H9 (cell line): Measurements from ENCODE around the gene EDDM13. TPM values are rescaled to one million over a fixed set of nuclear protein-coding genes. Genes with fewer than 3 reads are reported as not detected.

Experiments used
- DNase-seq: peaks from one replicate; pipeline ENCODE4 v3.0.0-alpha.2; 2017
- H2AFZ ChIP-seq: one replicate; pipeline ENCODE4 v1.6.1; 2013; ENCODE audit warnings: mild to moderate bottlenecking, low read length, control low read depth, moderate library complexity
- H2AK5ac ChIP-seq: 2 replicates; pipeline ENCODE4 v1.6.1; 2013; ENCODE audit warnings: low read length, control low read depth, mixed read lengths; ENCODE audit not compliant: insufficient read length
- H2BK120ac ChIP-seq: one replicate; pipeline ENCODE4 v1.6.1; 2013; ENCODE audit warnings: low read depth, mild to moderate bottlenecking, low read length, control low read depth, inconsistent platforms; ENCODE audit not compliant: poor library complexity, severe bottlenecking
- H2BK12ac ChIP-seq: 2 replicates; pipeline ENCODE4 v1.6.1; 2013; ENCODE audit warnings: low read length, control low read depth, mixed read lengths, low read depth; ENCODE audit not compliant: insufficient read length
- H2BK15ac ChIP-seq: 2 replicates; pipeline ENCODE4 v1.6.1; 2013; ENCODE audit warnings: low read depth, low read length, control low read depth
- H2BK20ac ChIP-seq: one replicate; pipeline ENCODE4 v1.6.1; 2013; ENCODE audit warnings: low read depth, mild to moderate bottlenecking, low read length, control low read depth, inconsistent platforms; ENCODE audit not compliant: poor library complexity, severe bottlenecking
- H2BK5ac ChIP-seq: 2 replicates; pipeline ENCODE4 v1.6.1; 2013; ENCODE audit warnings: low read length, control low read depth, mixed read lengths; ENCODE audit not compliant: insufficient read length
- H3K14ac ChIP-seq: 2 replicates; pipeline ENCODE4 v1.6.1; 2013; ENCODE audit warnings: low read length, control low read depth; ENCODE audit not compliant: insufficient read depth
- H3K18ac ChIP-seq: 2 replicates; pipeline ENCODE4 v1.6.1; 2013; ENCODE audit warnings: low read depth, mild to moderate bottlenecking, mixed read lengths, low read length, control low read depth; ENCODE audit not compliant: insufficient read length
- H3K23ac ChIP-seq: 2 replicates; pipeline ENCODE4 v1.6.1; 2013; ENCODE audit warnings: low read length, control low read depth, mixed read lengths, low read depth; ENCODE audit not compliant: insufficient read length
- H3K23me2 ChIP-seq: 2 replicates; pipeline ENCODE4 v1.6.1; 2013; ENCODE audit warnings: low read depth, mild to moderate bottlenecking, mixed read lengths, low read length, control low read depth; ENCODE audit not compliant: insufficient read length, poor library complexity, severe bottlenecking
- H3K27ac ChIP-seq: 2 replicates; pipeline ENCODE4 v1.5.1; 2013; ENCODE audit warnings: low read length, control low read depth, mixed read lengths, low read depth; ENCODE audit not compliant: insufficient read length
- H3K27me3 ChIP-seq: 2 replicates; pipeline ENCODE4 v1.6.1; 2013; ENCODE audit warnings: low read length, control low read depth, inconsistent platforms; ENCODE audit not compliant: insufficient read depth
- H3K4ac ChIP-seq: 2 replicates; pipeline ENCODE4 v1.6.1; 2013; ENCODE audit warnings: low read depth, mild to moderate bottlenecking, control low read depth, inconsistent platforms, low read length, moderate library complexity
- H3K4me1 ChIP-seq: 2 replicates; pipeline ENCODE4 v1.6.1; 2013; ENCODE audit warnings: low read length, control low read depth, inconsistent platforms; ENCODE audit not compliant: insufficient read depth
- H3K4me2 ChIP-seq: 2 replicates; pipeline ENCODE4 v1.6.1; 2013; ENCODE audit warnings: low read length, control low read depth, mixed read lengths; ENCODE audit not compliant: insufficient read length, insufficient read depth
- H3K56ac ChIP-seq: 2 replicates; pipeline ENCODE4 v1.6.1; 2013; ENCODE audit warnings: low read depth, mild to moderate bottlenecking, mixed read lengths, low read length, control low read depth; ENCODE audit not compliant: insufficient read length
- H3K79me1 ChIP-seq: 2 replicates; pipeline ENCODE4 v1.6.1; 2013; ENCODE audit warnings: low read depth, mild to moderate bottlenecking, moderate library complexity, low read length, control low read depth, inconsistent platforms; ENCODE audit not compliant: insufficient read depth, poor library complexity, severe bottlenecking
- H3K79me2 ChIP-seq: 2 replicates; pipeline ENCODE4 v1.6.1; 2013; ENCODE audit warnings: low read length, control low read depth, inconsistent platforms; ENCODE audit not compliant: insufficient read depth
- H3K9ac ChIP-seq: 2 replicates; pipeline ENCODE4 v1.6.1; 2013; ENCODE audit warnings: low read length, control low read depth, mixed read lengths; ENCODE audit not compliant: insufficient read length; ENCODE audit errors: extremely low read depth
- H3K9me3 ChIP-seq: one replicate; pipeline ENCODE4 v1.6.1; 2013; ENCODE audit warnings: low read depth, low read length, inconsistent platforms; ENCODE audit not compliant: control insufficient read depth
- H3T11ph ChIP-seq: one replicate; pipeline ENCODE4 v1.6.1; 2013; ENCODE audit warnings: mild to moderate bottlenecking, low read length, control low read depth, inconsistent platforms
- H4K20me1 ChIP-seq: one replicate; pipeline ENCODE4 v1.6.1; 2013; ENCODE audit not compliant: control insufficient read depth, insufficient read length, insufficient read depth
- H4K5ac ChIP-seq: 2 replicates; pipeline ENCODE4 v1.6.1; 2013; ENCODE audit warnings: low read depth, mild to moderate bottlenecking, mixed read lengths, low read length, control low read depth; ENCODE audit not compliant: insufficient read length
- H4K8ac ChIP-seq: replicated peaks from 2 replicates; pipeline ENCODE4 v1.6.1; 2013; ENCODE audit warnings: low read length, control low read depth, mixed read lengths, low read depth; ENCODE audit not compliant: insufficient read length
- H4K91ac ChIP-seq: 2 replicates; pipeline ENCODE4 v1.6.1; 2013; ENCODE audit warnings: low read depth, mild to moderate bottlenecking, moderate library complexity, mixed read lengths, low read length, control low read depth; ENCODE audit not compliant: insufficient read length
- H3K27ac Mint-ChIP-seq, 3 experiments: 2 replicates in 2 of 3; 3 replicates in 1 of 3; pipeline ENCODE4 v1.8.0; 2020 to 2021; ENCODE audit warnings: mixed read lengths in 3 of 3, mild to moderate bottlenecking in 1 of 3, moderate library complexity in 1 of 3
- H3K27me3 Mint-ChIP-seq: 2 replicates; pipeline ENCODE4 v1.8.0; 2021; ENCODE audit warnings: low read depth, mild to moderate bottlenecking, moderate library complexity, mixed read lengths
- H3K36me3 Mint-ChIP-seq, 3 experiments: 2 replicates in 2 of 3; 3 replicates in 1 of 3; pipeline ENCODE4 v1.8.0; 2020 to 2021; ENCODE audit warnings: low read depth in 3 of 3, mixed read lengths in 3 of 3; ENCODE audit not compliant: insufficient read depth in 1 of 3
- H3K4me1 Mint-ChIP-seq, 2 experiments: 2 replicates each; pipeline ENCODE4 v1.8.0; 2020; ENCODE audit warnings: mixed read lengths in 2 of 2
- H3K4me3 Mint-ChIP-seq, 2 experiments: 2 replicates in 1 of 2; 3 replicates in 1 of 2; pipeline ENCODE4 v1.8.0; 2020 to 2021; ENCODE audit warnings: mild to moderate bottlenecking in 2 of 2, mixed read lengths in 2 of 2, moderate library complexity in 1 of 2
- H3K9me3 Mint-ChIP-seq, 2 experiments: 2 replicates in 1 of 2; 3 replicates in 1 of 2; pipeline ENCODE4 v1.8.0; 2020; ENCODE audit warnings: mild to moderate bottlenecking in 2 of 2, mixed read lengths in 2 of 2, moderate library complexity in 1 of 2
- CTCF ChIP-seq: fragments of 200-600 bp; sonication (generic); conservative IDR thresholded peaks from 3 replicates; pipeline ENCODE4 v1.8.0; 2021; ENCODE audit warnings: antibody characterized with exemption, mild to moderate bottlenecking
- total RNA-seq: library from RNA; stranded (reverse); gene quantifications from 2 replicates; pipeline ENCODE4 v1.2.1, GENCODE V29; 2021

EDDM13 gene
- total RNA-seq, 1 experiment from 2014 or later: not detected

- no peak overlapping the region for H3K9ac ChIP-seq
- H3K23ac ChIP-seq: no peak overlapping the region
- H2AFZ ChIP-seq: no peak overlapping the region
- no peaks in the 10 kb centered on the region for H3K9me3 ChIP-seq
- H4K8ac ChIP-seq: no peak overlapping the region
- TF ChIP-seq CTCF: no peak
- no peak overlapping the region for H2BK20ac ChIP-seq
- no peaks in the 10 kb centered on the region for H3K79me2 ChIP-seq
- H3K18ac ChIP-seq: no peak overlapping the region
- peaks cover 0 to 3% of the 10 kb centered on the region in 2 experiments; a peak in 3 of 4 replicates for H3K4me1 Mint-ChIP-seq
- no peak overlapping the region for H3K27ac ChIP-seq
- no peak overlapping the region for H3T11ph ChIP-seq
- no peak overlapping the region for H2AK5ac ChIP-seq
- no peaks in the 10 kb centered on the region; the same call in 1 of the 2 replicates for H3K27me3 Mint-ChIP-seq
- no peaks in the 10 kb centered on the region for H3K4me1 ChIP-seq
- no peaks in the 10 kb centered on the region for H3K27me3 ChIP-seq
- no peak overlapping the region for H3K14ac ChIP-seq
- H4K5ac ChIP-seq: no peak overlapping the region
- H3K4ac ChIP-seq: no peak overlapping the region
- no peak overlapping the region for H2BK15ac ChIP-seq
- no peak overlapping the region for H3K4me2 ChIP-seq
- H3K56ac ChIP-seq: no peak overlapping the region
- H3K79me1 ChIP-seq: no peaks in the 10 kb centered on the region
- H3K4me3 Mint-ChIP-seq: no peak overlapping the region
- DNase-seq: no peak
- no peak overlapping the region for H2BK12ac ChIP-seq
- H3K23me2 ChIP-seq: no peaks in the 10 kb centered on the region
- H4K91ac ChIP-seq: no peak overlapping the region
- H4K20me1 ChIP-seq: no peaks in the 10 kb centered on the region
- no peak overlapping the region for H2BK5ac ChIP-seq
- H3K36me3 Mint-ChIP-seq: peaks cover 9 to 19% (median 15%) of the 10 kb centered on the region in 3 experiments; a peak in 6 of 7 replicates
- no peak overlapping the region for H2BK120ac ChIP-seq
- H3K27ac Mint-ChIP-seq: no peak overlapping the region
- H3K9me3 Mint-ChIP-seq: peaks cover 0 to 60% of the 10 kb centered on the region in 2 experiments; a peak in 3 of 5 replicates
These were observed 17.6 kb downstream of the EDDM13 start for GRCh38 chr19:56290104-56290503.
